ENCODE results near the gene CALML5.

The CALML5 gene, protein sequence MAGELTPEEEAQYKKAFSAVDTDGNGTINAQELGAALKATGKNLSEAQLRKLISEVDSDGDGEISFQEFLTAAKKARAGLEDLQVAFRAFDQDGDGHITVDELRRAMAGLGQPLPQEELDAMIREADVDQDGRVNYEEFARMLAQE

DNA sequence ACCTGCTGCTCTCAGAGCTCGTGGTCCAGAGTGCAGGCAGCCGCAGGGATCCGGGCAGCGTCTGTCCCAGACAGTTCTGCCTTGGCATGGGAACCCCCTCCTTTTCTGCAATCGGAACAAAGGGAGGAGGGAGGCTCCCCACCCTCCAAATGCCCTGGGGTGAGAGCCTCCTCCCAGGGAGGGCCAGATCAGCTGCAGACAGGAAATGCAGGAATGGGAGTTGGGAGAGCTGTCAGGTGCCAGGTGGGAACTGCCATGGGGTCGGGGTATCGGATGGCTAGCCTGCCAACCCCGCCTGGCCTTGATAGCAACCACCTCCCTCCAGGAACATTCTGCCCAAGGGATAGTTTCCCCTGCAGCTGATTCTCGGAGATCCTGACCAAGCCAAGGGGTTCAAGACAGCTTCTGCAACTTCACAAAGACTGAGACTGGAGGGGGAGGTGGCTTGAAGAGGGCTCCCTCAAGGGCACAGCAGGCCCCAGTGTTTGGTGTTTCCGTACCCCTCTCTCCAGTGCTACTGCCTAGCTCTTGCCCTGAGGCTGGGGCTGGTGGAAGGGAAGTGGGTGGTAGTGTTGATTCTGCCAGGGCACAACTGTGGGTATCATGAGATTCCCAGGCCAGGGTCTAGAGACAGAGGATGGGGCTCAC lies at the start of gene CALML5:
TSS of gene CALML5 (minus strand) at position 78 of the 648 bp plus-strand sequence. CDS start 132 bp downstream, outside the sequence.
- H3K4me3 ChIP-seq, result peak within 1 kb of the TSS; percentile 19 to 34 (median 30)

DNA sequence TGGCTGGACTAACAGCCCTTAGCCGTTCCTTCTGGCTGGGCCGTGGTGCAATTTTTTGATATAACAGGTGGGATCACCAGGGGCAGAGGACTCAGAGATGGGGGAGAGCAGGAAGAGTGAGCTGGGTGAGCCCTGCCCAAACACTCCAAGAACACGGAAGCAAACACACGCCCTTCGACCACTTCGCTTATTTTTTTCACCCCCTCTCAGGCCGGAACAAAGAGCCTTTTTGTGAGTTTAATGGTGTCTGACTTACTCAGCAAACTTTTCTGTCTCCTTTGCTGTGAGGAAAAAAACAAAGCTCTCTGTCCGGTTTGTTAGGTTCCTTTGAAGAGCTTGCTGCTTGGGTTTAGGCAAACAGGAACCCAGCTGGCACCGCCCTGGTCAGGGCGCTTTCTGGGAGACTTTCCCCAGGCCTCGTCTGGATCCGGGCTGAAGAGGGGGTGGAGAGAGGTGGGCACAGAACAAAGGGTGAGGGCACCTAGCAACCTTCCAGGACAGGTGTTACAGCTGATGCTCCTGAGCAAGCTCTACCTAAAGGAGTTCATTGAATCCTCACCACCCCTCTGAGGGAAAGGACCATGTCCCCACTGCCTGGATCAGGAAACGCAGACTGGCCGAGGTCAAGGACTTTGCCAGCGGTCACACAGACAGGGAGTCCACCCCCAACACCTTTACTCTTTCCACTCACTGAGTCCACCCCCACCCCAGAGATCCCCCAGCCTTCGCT lies 48.7 kb upstream of the CALML5 start:
- H3K4me3 ChIP-seq, result no peak overlapping the region
- peak overlapping the region in 20 of 21 experiments; percentile 40 to 86 (median 76) for H3K27ac ChIP-seq

More for the DNA sequence above, at the start of gene CALML5:
- peak within 1 kb of the TSS in 19 of 21 experiments; percentile 15 to 86 (median 73) for H3K27ac ChIP-seq

DNA sequence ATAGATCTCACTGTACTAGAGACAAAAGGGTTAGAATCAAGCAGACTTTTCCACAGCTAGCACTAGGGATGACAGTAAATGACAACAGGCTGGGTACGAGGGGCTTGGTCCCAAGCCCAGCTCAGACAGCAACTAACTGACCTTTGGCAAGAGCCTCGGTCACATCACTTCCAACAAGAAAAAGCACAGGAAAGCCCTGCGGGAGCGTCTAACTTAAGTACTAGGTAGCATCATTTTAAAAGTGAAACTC lies 48.2 kb upstream of the CALML5 start:
- no peak overlapping the region for H3K4me3 ChIP-seq

DNA sequence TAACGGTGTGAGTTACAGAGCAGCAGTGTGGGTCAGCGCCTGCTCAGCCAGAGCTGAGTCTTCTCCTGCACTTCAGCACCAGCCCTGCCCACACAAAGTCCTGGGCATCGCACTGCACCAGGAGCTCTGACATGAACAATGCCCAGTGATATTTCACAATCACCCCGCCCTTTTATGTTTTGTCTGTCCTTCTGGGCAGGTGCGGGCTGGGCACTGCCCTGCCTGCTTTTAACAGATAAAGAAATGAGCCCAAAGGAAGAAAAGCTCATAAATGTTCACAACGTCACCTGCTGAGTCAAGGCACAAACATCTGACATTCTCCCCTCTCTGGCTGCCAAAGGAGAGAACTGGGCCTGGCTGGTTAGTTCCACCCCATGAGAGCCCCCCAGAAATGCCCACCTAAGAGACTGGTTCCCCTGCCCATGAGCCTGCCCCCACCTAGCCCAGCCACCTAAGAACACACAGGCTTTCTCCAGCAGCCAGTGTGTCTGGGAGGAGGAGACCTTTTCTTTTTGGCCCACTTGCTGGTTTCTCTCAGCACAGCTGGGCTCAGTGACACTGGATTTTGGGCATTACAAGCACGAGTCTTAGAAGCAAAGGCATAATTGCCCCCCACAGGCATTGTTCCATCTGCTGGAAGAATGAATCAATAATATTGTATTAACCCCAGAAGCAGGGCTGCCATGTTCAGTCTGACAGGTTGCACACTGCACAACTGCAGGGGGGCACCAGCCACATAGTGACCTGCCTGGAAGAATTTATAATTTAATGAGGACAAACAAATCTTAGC lies 47.7 kb upstream of the CALML5 start:
- Histone ChIP-seq H3K4me3 (no peak overlapping the region), H3K27ac (peak overlapping the region in 20 of 21 experiments; percentile 40 to 86 (median 76))

More for the DNA sequence above, 48.2 kb upstream of the CALML5 start:
- peak overlapping the region in 20 of 21 experiments; percentile 40 to 86 (median 76) for H3K27ac ChIP-seq

DNA sequence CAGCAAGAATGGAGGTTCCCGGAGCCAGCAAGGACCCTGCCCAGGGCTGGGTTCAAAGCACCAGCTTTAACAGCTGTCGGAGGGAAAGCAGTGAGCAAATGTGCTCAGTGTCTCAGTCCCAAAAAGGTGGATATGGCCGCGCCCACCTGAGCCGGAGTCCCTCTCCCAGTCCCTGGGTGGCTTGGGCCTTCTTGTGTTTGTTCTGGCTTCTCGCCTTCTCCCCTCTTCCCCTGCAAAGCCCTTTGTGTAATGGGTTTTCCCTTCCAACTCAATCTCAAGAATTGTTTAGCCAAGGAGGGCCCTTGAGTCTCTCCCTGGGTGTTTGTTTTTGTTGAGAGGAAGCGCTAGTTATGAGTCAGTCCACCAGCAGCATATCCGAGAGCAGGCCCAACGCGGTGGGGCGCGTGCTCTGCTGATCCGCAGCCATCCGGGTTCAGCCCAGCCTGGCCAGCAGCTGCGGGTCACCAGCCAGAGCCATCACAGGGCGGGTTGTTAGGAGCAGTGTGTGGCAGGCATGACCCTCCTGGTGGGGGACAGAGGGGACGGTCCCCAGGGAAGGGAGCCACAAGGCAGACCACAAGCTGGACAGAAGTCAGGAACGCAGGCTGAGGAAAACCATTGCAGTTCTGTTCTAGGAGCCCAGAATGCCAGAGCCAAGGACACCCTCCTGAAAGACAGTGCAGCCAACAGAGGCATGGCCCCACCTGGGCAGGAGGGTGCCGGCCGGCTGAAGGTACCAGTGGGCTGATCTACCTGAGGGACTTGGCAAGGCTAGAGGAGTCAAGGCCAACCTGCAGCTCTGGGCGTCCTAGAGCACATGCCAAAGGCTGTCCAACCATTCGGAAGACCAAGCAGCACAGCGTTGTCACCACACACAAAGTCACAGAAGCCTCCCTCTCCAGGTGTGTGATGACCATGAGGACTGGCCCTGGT lies 46.7 kb upstream of the CALML5 start:
- H3K27ac ChIP-seq, result peak overlapping the region in 20 of 21 experiments; percentile 26 to 86 (median 74)
- H3K4me3 ChIP-seq, result no peak overlapping the region

DNA sequence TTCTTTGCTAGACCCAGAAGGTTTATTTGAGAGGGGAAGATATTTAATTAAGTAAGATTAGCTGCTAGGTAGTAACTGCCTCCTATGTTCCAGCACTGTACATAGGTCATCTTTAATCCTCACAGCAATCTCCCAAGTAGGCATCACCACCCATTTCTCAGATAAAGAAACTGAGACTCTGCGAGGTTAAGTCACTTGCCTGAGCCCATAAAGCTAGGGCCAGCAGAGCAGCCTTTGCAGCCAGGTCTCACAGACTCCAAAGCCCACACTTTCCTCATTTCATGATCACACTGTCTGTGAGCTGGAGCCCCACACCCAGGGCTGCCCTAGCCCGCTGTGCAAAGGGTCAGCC lies 46.0 kb upstream of the CALML5 start:
- Histone ChIP-seq H3K4me3 (no peak overlapping the region), H3K27ac (peak overlapping the region in 17 of 21 experiments; percentile 26 to 86 (median 77))

DNA sequence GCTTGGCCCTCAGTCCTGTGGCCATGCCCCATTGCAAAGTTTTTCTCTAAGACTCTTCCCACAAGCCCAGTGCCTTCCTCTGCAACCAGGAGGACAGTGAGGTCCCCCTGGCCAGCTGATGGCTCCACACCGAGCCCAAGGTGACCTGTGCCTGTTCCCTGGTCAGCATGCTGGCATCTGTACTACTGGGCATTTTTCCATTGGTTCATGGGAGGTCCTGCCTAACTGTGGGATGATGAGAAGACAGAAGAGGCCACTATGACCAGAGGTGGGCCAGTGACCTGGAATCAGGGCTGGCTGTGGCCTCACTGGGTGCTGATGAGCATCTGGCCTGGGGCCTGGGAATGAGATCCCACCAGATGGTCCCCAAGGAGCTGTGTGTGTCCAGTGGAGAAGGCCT lies 45.6 kb upstream of the CALML5 start:
- Histone ChIP-seq H3K4me3 (no peak overlapping the region), H3K27ac (peak overlapping the region in 16 of 21 experiments; percentile 22 to 86 (median 74))

DNA sequence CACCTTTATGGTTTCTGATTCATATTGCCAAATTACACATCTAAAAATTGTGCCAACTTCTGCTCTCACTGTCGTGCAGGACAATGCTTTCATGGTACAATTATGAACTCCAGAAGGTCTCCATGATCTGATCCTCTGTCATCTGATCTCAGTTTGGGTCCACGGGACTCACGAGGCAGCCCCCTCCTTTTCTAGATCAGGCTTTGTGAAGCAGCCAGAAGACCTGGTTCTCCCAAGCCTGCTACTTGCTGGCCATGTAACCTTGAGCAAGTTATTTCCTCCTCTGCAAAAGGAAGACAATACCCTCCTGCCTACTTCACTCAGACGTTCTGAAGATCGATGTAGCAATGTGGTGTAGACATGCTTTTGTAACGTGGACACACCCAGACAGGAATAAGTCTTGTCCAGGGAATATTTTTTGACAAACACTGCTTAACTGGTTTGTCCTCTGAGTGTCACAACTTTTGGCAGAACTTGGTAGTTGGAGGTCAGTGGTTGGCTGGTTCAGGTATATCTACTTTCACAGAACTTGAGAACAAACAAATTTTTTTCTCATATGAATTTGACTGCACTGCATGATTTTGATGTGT lies 44.9 kb upstream of the CALML5 start:
- Histone ChIP-seq H3K4me3 (no peak overlapping the region), H3K27ac (peak overlapping the region in 10 of 21 experiments; percentile 7 to 84 (median 62))

DNA sequence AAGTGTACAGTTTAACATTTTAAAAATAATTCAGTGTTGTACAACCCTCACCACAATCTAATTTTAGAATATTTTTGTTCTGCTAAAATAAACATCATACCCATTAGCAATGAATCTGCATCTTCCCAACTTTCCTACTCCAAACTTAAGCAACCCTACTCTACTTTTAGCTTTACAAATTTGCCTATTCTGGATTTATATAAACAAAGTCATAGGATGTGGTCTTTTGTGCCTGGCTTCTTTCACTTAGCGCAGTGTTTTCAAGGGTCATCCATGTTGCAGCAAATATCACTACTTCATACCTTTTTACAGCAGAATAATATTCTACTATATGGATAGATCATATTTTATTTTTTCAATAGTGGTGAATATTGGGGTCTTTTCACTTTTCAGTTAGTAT lies 44.3 kb upstream of the CALML5 start:
- H3K27ac ChIP-seq, result peak overlapping the region in 5 of 21 experiments; percentile 6 to 82 (median 46)

DNA sequence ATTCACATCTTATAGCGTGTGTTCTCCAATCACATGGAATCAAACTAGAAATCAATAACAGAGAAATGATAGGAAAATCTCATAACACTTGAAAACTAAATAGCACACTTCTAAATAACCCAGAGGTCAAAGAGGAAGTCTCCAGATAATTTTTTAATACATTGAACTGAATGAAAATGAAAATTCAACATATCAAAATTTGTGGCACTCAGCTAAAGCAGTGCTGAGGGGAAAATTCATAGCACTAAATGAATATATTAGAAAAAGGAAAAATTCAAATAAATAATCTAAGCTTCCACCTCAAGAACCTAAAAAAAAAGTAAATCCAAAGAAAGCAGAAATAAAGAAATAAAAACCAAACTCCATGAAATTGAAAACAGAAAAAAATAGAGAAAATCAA lies 42.7 kb upstream of the CALML5 start:
- Histone ChIP-seq H3K4me3 (no peak overlapping the region), H3K27ac (no peak overlapping the region)

More for the DNA sequence above, 44.3 kb upstream of the CALML5 start:
- no peak overlapping the region for H3K4me3 ChIP-seq

DNA sequence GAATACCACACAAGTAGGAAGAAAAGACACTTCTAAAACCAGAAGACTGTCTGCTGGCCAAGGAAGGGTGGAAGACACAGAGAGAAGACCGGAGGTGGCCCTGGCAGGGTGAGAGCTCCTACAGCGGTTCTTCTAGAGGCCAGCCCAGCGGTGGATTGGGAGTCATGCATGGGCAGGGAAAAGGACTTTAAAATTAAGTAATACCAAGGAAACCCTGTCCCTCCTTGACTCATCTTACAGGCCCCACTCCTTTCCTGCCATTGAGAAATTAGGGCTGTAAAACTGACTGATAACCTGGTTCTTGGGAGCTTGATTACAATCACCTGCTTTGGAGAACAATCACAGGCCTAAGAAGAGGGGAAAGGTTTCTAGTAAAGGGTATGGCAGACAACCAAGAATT lies 41.5 kb upstream of the CALML5 start:
- Histone ChIP-seq H3K4me3 (no peak overlapping the region), H3K27ac (no peak overlapping the region)

DNA sequence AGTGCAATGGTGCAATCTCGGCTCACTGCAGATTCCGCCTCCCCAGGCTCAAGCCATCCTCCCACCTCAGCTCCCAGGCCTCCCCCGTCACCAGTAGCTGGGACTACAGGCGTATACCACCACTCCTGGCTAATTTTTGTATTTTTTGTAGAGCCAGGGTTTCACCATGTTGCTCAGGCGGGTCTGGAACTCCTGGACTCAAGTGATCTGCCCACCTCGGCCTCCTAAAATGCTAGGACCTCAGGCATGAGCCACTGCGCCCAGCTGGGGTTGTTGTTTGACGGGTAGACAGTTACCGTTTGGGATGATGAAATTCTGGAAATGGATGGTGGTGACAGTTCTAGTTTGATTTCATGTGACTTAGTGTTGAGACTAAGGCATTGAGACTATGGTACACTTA lies 40.7 kb upstream of the CALML5 start:
- Histone ChIP-seq H3K27ac (no peak overlapping the region), H3K4me3 (no peak overlapping the region)

DNA sequence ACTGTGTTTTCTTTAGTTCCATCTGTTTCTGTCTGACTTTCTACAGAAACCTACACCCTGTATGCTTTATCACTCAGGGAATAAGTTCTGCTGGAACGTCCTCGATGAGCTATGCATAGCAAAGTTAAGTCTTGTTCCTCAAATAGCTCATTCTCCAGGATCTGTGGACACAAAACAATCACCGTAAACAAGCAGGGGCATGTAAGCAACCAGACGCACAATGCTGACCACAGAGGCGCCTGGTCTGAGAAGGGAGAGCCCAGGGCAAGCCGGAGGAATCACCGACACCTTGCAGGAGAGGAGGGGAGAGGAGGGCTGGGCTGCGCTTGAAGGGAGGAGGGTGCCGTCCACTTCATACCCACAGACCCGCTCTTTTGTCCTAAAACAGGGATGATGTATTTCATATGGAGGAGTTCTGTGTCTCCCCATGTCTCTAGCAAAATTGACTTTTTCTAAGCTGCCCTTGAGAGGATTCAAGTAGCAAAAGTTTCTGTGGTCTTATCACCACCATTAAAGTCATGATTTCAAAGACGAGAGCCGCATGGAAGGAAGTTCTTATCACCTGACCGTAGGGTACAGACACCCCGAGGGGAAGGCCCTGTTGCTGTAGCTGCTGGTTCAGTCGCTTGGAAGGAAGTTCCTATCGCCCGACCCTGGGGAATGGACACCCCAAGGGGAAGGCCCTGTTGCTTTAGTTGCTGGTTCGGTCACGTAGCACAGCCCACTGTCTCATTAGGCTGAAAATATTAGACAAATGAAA lies 39.7 kb upstream of the CALML5 start:
- Histone ChIP-seq H3K27ac (peak overlapping the region in 9 of 21 experiments; percentile 1 to 73 (median 25)), H3K4me3 (no peak overlapping the region)

DNA sequence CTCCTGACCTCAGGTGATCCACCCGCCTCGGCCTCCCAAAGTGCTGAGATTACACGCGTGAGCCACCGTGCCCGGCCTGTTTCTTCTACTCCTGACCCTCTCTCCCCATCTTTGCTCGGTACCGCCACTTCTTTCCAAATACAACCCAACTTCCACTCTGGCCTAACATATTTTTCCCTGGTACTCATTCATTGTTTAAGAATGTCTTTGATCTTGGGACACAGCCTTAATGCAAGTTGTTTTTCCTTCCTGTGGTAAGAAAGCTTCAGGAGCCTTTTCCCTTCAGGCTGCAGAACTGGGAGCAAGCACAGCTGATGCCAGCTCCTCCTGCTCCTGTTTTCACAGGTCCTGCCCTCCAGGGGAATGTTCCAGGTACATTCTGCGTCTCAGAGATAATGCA lies 39.1 kb upstream of the CALML5 start:
- no peak overlapping the region for H3K4me3 ChIP-seq
- peak overlapping the region in 6 of 21 experiments; percentile 20 to 73 (median 40) for H3K27ac ChIP-seq

DNA sequence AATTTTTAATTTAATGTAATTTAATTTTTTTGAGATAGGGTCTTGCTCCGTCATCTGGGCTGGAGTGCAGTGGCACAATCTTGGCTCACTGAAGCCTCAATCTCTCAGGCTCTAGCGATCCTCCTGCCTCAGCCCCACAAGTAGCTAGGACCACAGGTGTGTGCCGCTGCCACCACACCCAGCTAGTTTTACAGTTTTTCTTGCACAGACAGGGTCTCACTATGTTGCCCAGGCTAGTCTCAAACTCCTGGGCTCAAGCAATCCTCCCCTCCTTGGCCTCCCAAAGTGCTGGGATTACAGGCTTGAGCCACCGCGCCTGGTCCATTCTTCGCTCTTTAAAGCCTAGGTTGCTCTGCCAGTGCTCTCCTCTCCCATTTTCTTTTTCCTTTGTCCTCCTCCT lies 38.3 kb upstream of the CALML5 start:
- peak overlapping the region in 1 of 21 experiments; percentile 73 for H3K27ac ChIP-seq
- H3K4me3 ChIP-seq, result no peak overlapping the region

DNA sequence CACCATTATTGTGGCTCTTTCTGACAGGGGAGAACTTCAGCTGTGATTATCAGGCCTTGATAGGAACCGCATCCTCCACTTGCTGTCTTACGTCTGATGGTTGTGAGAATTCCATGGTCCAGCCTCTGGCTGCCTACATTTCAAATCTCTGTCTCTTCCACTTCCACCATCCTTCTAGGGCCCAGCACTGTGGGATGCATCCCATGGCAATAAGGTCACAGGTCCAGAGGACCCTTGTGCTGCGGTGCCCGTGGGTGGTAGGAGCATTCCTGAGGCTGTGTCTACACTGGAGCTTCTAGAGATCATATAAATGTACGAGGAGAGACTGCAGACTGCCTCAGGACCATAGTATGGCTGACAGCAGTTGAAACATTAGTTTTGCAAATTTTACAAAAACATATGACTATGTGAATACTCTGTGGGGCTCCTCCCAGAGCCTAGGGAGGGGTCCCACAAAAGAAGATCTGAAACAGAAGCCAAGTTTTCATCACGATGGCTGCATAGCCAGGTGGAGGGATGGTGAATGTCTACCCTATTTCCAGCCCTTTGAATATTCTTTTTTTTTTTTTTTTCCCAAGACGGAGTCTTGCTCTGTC lies 37.2 kb upstream of the CALML5 start:
- Histone ChIP-seq H3K27ac (no peak overlapping the region), H3K4me3 (no peak overlapping the region)

Data from skin epidermis (tissue), 12 donors.